GOT3 (cell line): ENCODE data around the gene GPX3.

Experiments
- DNase-seq: peaks from one replicate; lab custom pipeline; 2025; ENCODE audit warnings: mixed read lengths; lab: John Stamatoyannopoulos, UW

The GPX3 gene

DNA sequence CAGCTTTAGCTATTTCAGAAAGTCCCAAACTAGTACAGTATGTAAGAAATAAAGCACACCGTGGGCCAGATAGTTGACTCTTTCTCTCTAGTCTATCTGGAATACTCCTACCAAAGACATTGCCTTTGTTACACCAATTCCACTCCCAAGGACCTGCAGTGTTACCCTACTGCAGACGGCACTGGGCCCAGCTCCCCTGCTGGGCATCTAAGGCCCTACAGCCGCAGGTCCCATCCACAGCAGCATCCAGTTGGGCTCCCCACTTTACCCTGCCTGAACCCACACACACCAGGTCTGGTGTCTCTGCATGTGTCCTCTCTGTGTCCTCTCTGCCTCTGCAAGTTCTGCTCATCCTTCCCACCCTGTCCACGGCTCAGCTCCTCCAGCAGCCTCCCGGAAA, 37.9 kb downstream of the GPX3 start:
- no peak for DNase-seq

DNA sequence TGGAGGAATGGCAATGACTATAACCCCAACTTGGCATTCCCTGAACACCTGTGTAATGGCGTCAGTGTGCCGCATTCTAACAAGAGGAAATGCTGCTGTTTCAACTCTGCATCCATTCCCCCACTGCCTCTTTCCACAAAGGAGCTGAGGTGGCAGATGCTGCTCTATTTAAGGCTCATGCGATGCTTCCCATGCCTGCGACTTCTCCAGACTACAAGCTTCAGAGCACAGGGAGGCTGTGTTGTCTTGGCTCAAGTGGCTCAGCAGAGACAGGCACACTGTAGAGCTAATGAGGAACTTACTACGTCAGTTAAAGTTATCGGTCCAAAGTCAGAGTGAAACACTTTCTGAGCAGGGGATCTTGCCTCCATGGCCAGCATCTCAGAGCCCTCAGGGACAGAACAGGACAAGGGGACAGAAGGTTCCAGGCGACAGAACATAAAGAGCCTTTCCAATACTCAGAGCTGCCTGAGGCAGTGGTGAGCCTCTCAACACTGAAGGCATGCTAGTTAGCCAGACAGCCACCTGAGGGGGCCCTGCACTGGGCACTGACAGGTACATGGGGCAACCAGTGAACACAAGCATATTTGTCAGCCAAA, 38.6 kb downstream of the GPX3 start:
- no peak for DNase-seq

DNA sequence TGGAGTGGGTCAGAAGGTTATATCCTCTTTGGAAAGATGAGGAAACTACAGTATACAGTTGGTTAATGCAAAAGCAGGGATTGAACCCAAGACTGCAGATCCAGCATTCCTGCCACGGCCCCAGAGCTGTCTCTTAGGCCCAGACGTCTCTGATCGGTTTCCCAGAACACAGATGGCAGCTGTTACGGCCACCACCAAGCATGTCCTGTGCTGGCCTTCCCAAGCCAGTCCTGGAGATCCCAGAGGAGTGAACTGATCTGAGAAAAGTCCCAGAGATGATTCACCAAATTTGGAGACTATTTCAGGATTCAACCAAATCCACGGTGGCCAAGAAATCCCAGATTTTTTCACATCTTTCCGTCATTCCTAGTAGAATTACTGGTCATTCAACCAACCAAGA, 40.4 kb downstream of the GPX3 start:
- no peak for DNase-seq

DNA sequence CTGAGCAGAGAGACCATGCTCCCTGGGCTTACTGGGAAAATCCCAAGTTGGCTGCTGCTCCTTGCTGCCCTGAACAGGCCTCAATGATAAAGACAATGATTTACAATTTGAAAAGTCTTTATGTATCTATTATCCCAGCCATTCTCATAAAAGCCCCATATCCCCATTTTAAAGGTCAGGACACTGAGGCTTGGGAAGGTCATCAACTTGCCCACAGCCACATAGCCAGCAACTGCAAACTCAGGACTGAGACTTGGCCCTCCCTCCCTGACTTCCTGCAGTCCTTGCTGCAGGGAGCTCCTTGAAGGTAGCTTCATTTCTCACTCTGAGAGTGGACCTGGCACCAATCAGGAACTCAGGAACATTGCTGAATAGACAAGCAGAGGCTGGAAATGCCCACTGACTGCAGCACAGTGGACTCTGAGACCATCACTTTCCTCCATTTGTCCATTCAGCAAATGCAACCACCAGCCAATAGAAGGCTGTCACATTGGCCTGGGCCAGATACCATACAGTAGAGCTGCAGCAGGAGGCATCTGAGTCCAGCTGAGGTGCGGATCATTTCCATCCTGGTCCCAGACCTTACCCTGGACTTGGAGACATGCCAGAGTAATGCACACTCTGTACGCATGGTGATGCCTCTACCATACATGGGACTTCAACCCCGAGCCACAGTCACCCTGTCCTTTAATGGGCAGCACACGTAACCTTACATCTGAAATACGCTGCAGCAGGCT, 42.2 kb downstream of the GPX3 start:
- no peak for DNase-seq

DNA sequence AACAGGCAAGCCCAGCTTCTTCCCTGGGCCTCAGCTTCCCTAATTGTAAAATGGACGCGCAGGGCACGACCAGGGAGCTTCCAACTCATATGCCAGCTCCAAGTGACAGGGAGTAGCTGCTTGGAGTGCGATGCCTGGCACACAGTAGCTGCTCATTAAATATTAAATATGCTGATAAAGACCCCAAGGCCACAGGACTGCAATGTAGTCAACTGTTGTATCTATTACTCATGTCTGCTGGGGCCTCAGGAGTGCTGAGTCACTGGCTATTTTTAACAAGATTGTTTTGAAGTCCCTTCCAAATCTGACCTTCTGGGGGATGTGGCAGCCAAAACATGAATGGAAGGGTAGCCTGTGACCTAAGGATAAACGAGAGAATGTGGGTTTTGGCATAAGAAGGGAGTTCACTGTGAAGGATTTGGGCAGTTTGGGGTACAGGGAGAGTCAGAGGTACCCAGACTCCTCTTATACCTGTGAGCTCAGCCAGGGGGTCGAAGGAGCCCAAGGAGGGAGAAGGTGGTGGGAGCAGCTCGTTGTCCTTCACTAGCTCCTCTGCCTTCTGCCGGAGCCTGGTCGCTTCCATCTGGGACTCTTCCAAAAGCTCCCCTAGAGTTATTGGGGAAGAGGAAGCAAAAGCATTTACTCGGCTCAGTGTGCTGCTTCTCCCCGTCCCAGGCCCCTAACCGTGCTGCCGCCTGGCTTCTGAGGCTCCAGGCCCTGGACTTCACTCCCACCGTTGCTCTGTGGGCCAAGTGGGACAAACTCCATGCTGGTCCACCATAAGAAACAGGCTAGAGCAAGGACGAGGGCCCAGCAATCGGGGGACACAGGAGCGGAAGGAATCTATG, 43.0 kb downstream of the GPX3 start:
- DNase-seq, result no peak

GRCh38 chr5:151064916-151065499, 44.6 kb downstream of the GPX3 start:
- DNase-seq, result no peak

DNA sequence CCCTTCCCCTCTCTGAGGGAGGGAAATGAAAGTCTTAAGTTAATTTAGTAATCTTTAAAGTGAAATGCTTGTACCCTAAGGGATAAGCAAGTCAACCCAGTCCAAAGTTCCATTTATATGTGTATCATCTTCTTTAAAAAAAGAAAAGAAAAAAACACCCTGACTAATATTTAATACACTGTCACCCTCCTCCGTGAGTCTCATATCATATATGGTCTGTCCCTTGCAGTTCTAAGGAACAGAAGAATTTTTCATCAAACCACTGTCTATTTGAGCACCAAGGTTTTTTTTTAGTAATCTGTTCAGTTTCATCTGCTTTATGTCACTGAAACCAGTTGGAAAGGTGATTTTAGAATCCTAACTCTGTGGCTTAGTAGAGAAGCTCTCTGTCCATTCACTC, 45.2 kb downstream of the GPX3 start:
- no peak for DNase-seq

DNA sequence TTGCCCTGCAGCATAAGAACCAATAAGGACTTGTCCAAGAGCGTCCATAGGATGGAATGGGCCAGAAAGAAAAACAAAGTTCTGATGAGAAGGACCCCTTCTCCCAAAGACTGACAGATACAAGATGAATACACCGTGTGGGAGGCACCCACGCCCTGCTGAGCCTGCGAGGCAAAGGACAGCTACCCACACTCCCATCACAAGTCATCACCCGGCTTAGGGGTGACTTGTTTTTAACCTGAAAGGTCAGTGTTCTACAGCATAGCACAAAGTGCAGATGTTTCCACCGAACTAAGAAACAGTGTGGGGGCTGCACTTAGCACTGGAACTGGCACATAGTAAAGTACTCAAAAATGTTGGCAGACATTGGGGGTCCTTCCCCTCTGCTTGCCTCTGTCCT, 46.5 kb downstream of the GPX3 start:
- no peak for DNase-seq

GRCh38 chr5:151067632-151068432, 47.4 kb downstream of the GPX3 start:
- no peak for DNase-seq

DNA sequence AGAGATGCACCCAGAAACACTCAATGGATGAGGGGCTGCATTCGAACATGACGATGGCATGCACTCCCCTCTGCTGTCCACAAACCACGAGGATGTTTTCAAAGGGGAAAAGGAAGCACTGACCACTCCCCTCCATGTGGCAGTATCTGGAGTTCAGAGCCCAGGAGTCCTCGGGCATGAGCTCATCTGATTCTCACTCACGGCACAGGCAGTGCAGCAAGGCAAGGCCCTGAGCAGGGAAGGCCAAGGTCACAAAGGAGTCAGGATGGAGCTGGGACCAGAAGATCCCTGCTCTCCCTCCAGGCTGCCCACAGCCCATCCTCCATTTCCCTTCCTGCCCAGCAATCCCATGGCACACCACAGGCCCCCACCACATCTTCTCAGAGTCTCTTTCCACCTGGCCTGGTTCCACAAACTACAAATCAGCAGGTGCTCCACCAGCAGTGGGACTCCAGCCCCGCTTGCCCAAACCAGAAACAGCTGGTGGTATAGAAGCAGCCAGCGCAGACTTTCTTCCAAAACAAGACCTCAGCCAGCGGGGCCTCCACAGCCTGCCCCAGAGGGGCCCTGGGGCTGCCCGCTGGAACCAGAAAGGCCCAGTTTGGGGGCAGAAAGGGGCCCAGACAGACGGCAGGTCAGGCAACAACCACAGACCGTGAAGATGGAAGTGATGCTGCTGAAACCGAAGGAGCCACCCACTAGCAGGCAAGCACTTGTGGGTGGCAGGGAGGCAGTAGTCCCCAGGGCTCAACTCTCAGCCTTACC, 48.2 kb downstream of the GPX3 start:
- no peak for DNase-seq

DNA sequence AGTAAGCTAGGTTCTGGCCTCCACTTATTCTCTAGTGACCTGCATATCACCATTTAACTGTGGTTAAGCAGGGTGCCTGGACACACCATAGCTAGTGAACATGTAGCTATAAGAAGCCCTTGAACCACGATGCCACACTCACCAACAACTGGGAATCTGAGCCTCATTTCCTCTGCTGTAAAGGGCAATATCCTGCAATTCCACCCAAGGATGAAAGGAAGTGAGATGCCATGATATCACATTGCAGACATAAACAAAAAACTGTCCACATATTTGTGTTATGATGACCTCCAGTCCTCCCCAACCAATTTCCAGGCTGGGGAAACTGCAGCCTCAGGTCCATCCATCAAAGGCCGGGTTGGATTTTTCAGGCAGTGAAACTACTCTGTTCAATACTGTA, 50.1 kb downstream of the GPX3 start:
- no peak for DNase-seq

- DNase-seq, result no peak
These were observed 50.6 kb downstream of the GPX3 start for GRCh38 chr5:151071021-151071420.

DNA sequence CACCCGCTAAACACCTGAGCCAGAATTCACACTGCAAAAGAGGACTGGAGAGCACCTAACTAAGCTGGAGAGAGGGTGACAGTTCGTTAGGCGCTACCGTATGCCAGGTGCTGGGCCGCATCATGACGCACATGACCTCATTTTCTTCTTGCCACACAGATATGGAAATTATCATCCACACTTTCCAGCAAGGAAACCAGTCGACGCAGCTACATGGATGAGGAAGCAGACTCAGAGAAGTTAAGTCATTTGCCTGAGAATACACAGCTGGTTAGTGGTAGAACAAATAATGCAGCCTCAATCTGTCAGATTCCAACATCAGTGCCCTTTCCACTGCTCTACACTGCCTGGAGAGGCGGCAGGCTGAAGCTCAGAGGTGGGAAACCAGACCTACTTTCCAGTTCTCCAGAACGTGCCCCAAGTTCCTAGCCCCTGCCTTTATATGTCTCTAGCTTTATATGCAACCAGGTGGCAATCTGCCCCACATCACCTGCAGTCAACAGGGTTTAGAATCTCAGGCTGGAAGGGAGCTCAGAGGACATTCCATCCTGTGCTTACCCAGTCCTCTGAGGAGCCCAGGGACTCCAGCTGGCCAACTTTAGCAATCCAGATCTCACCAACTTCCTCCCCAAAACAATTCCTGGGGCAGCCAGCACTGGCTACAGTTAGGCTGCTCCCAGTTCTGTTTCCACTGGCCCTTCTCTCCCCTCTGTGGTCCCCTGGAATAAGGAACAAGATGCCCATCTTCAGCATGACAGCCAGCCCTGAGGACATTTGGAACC, 51.6 kb downstream of the GPX3 start:
- DNase-seq, result no peak

GRCh38 chr5:151072630-151073025, 52.2 kb downstream of the GPX3 start:
- no peak for DNase-seq

DNA sequence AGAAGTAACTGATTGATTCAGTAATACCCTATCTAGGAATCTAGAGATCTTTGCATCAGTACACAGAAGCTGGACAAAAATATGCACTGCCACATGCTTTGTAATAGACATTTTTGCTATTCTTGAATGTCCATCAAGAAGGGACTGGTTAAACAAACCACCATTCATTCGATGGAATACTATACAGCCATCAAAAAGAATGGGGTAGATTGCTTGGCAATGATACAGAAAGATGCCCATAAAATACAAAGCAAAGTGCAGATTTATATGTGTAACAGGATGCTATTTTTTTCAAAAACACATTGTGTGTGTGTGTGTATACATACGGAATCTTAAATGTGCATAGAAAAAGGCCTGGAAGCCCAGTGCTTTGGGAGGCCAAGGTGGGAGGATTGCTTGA, 52.9 kb downstream of the GPX3 start:
- DNase-seq, result no peak

DNA sequence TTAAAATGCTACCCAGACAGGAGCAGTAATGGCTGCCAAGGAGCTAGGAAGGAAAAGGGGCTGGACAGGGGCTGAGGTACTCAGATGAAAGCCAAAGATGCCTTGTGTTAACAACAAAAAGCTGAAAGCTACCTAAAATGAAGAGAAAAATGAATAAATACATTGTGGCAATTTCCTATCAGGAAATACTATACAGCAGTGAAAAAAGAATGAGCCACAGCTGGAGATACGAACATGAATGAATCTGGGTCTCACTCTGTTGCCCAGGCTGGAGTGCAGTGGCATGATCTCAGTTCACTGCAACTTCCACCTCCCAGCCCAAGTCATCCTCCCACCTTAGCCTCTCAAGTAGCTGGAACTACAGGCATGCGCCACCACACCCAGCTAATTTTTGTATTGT, 54.2 kb downstream of the GPX3 start:
- no peak for DNase-seq

GRCh38 chr5:151075698-151076331, 55.4 kb downstream of the GPX3 start:
- DNase-seq, result no peak

- no peak for DNase-seq
These were observed 56.2 kb downstream of the GPX3 start for GRCh38 chr5:151076616-151077015.

GRCh38 chr5:151077419-151077818, 57.0 kb downstream of the GPX3 start:
- DNase-seq, result no peak

DNA sequence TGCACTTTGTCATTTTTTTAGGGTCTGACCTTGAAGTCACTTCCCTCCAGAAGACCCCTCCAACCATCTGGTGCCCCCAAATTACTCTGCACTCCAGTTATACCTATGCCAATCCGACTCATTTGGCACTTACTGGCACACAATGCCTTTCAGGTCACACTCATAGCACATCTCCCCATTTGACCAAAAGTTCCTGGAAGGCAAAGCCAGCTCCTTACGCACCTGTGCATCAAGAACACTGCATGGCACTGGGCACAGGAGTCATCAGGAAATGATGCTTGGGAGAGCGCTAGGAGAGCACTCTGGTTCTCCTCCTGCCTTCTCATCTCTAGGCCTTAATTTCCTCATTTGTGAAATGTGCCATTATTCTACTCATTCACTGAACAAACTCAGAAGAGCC, 57.6 kb downstream of the GPX3 start:
- no peak for DNase-seq
